Fibroblast of skin of left biceps (primary cell): Measurements from ENCODE around the gene PLVAP.

ENCODE experiments used
- DNase-seq, 2 experiments: peaks; one replicate each; pipeline ENCODE4 v3.0.0-alpha.2; 2013; ENCODE audit warnings: low read depth in 2 of 2

Gene PLVAP

GRCh38 chr19:17359905-17360800, 17.0 kb downstream of the PLVAP start:
- DNase-seq = no peak

DNA sequence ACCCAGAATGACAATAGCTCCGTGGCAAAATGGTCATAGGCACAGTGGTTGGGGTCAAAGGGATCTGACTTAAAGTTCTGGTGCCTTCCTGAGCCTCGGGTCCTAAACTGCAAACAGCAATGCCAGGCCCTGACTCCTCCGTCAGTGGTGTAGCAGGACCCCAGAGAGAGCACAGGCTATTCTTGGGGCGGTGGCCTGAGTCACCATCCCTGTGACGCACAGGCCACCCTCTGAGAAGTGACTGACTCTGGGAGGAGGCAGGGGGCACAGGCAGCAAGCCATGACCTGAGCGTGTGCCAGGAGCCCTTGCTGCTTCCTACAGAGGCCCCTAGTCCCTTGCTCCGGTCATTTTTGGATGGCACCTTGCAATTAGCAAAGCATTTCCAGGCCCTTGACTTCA, 18.7 kb downstream of the PLVAP start:
- no peak for DNase-seq

DNA sequence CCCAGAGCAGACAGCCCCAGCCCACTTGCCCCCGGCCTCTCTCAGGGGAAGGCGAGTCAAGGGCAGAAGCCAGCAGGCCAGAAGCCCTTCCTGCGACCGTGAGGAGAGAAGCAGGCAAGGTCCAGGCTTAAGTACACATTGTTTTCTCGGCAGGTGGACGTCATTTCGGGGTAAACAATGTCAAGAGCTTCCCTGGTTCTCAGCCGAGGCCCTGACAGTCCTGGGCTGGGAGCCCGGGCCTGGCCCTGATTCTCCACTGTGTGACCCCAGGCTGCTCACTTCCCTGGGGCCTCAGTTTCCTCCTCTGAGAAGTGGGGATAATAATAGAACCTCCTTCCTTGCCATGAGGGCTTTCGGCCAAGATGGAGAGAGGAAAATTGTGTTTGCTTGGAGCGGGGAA, 19.4 kb downstream of the PLVAP start:
- no peak for DNase-seq

GRCh38 chr19:17357078-17357666, 20.0 kb downstream of the PLVAP start:
- no peak for DNase-seq

- no peak for DNase-seq
Measured at GRCh38 chr19:17353386-17353785, 23.8 kb downstream of the PLVAP start.

GRCh38 chr19:17352608-17353280, 24.4 kb downstream of the PLVAP start:
- DNase-seq = no peak

DNA sequence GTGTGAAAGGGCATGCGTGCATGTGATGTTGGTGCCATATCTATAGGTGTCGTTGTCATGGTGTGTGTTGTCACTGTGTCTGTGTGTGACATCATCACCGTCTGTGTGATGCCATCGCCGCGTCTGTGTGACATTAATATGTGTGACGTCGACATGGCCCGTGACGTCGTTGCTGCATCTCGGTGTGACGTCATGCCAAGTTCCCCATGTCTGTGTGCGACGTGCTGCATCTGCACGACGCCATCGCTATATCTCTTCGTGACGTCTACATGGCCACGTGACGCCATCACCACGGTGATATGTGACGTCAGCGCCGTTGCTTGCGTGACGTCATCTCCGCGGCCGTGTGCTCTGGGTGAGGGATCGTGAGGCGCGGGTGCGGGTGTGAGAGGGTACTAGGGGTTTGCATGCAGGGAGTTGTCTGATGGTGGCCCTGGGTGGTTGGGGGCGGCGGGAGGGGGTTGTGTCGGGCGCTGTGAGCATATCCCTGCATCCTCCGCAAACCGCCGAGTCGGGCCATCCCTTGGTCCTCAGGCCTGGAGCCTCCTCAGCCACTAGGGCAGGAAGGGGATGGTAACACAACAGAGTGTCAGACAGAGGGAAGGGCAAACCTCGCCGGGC, 25.2 kb downstream of the PLVAP start:
- no peak for DNase-seq

- DNase-seq = no peak
Measured at GRCh38 chr19:17348700-17349099, 28.4 kb downstream of the PLVAP start.

DNA sequence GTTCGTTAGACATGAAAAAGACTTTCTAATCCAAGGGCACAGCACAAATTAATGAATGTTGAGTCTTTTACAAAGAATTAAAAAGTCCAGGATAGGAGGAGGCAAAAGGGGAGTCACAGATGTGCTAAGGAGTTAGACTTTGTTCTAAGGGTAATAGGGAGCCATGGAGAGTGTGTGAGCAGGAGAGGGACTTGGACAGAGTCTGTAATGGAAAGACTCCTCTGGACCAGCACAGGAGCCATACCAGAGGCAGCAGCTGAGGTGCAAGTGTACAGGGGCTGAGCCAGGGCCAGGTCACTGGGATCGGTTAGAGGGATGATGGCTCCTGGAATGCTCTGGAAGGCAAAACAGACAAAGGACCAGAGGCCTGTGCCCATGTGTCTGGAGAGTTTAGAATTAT, 29.3 kb downstream of the PLVAP start:
- DNase-seq = no peak

GRCh38 chr19:17347361-17347760, 29.8 kb downstream of the PLVAP start:
- no peak for DNase-seq

- no peak for DNase-seq
Measured at GRCh38 chr19:17346109-17346671, 31.0 kb downstream of the PLVAP start.

- no peak for DNase-seq
Measured at GRCh38 chr19:17341845-17342244, 35.3 kb downstream of the PLVAP start.

DNA sequence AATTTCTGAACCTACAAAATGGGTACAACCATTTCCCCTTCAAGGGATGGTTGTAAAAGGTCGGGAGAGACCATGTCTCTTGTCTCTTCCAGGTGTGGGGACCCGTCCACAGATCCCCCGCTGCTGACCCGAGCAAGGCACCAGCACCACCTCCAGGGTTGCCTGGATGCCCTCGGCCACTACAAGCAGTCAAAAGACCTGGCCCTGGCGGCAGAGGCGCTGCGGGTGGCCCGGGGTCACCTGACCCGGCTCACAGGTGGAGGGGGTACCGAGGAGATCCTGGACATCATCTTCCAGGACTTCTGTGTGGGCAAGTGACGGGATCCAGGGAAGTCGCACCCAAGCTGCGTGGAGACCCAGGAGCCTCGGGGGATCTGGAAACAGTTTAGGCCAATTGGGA, 35.8 kb downstream of the PLVAP start:
- DNase-seq = no peak

DNA sequence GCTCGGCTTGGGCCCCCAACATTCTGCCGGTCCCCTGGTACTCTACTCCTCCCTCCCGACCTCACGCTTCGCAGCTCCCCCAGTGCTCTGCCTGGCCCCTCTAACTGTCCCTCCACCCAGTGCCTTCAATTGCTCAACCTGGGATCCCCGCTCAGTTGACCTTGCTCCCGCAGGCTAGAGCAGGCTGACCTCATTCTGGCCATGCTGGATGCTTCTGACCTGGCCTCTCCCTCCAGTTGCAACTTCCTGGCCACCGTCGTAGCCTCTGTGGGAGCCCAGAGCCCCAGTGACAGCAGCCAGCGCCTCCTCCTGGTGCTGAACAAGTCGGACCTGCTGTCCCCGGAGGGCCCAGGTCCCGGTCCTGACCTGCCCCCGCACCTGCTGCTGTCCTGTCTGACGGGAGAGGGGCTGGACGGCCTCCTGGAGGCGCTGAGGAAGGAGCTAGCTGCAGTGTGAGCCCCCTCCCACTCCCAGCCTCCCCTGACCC, 36.2 kb downstream of the PLVAP start:
- no peak for DNase-seq

GRCh38 chr19:17340302-17340870, 36.8 kb downstream of the PLVAP start:
- no peak for DNase-seq

- no peak for DNase-seq
Measured at GRCh38 chr19:17339088-17339741, 37.9 kb downstream of the PLVAP start.

- no peak for DNase-seq
Measured at GRCh38 chr19:17338433-17339078, 38.6 kb downstream of the PLVAP start.

- DNase-seq = no peak
Measured at GRCh38 chr19:17337675-17338432, 39.3 kb downstream of the PLVAP start.

DNA sequence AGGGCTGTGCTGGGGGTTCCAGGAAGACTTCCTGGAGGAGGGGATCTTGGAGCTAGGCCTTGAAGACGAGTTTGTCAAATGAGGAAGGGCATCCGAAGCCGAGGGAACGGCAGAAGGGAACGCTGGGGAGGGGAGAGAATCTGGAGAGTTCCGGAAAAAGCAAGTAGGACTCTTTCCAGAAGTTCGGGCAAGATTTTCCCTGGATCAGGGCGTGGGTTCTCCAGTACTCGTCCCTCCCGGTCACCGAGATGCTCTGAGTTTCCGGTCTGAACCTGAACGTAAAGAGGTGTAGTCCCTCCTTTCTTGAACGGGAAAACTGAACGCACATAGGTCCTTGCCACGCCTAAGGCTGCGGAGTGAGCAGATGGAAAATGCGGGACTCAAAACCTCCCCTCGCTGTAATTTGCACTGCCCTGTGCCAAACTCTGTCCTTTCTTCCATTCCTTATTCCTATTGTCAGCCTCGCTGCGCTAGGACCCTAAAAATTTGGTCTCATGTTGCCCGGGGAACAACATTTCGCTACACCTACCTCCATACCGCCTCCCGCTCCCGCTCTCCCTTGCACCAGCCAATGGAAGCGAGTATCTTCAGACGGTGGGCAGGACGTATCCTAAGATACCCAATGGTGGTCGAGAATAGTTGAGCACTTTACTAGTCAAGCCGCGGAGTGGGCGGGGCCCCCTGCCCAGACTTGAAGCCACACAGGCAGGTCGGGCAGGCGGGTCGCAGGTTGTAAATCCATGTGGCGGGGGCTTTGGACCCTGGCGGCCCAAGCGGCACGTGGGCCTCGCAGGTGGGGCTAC, 40.1 kb downstream of the PLVAP start, which contains the start of gene GTPBP3:
Gene GTPBP3, plus strand, starts transcription at position 682 of the 803 bp plus-strand sequence. Its CDS starts 59 bp downstream, at position 741.
- DNase-seq = peak; percentile 94 to 95
